ENCODE measurements around the gene PHF21B.

GRCh38 chr22:44888491-44889254 is 121.1 kb downstream of the PHF21B start:
- TF ChIP-seq, protein P1, sequence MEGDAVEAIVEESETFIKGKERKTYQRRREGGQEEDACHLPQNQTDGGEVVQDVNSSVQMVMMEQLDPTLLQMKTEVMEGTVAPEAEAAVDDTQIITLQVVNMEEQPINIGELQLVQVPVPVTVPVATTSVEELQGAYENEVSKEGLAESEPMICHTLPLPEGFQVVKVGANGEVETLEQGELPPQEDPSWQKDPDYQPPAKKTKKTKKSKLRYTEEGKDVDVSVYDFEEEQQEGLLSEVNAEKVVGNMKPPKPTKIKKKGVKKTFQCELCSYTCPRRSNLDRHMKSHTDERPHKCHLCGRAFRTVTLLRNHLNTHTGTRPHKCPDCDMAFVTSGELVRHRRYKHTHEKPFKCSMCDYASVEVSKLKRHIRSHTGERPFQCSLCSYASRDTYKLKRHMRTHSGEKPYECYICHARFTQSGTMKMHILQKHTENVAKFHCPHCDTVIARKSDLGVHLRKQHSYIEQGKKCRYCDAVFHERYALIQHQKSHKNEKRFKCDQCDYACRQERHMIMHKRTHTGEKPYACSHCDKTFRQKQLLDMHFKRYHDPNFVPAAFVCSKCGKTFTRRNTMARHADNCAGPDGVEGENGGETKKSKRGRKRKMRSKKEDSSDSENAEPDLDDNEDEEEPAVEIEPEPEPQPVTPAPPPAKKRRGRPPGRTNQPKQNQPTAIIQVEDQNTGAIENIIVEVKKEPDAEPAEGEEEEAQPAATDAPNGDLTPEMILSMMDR (optimal IDR thresholded peaks at IDR 0.05 in 1 of 3, IDR thresholded peaks at IDR 0.05 in 1 of 3, conservative IDR thresholded peaks at IDR 0.05 in 1 of 3; ENCODE audit: extremely low read depth in 1 of 3, insufficient read depth in 2 of 3, low read length in 3 of 3): no peak
- TF ChIP-seq EZH2 (IDR thresholded peaks at IDR 0.05; ENCODE audit: low read length): no peak

Data from keratinocyte (primary cell).